HT1080 (cell line): ENCODE data around the gene CHL1. TPM values are rescaled to one million over a fixed set of nuclear protein-coding genes. Genes with fewer than 3 reads are reported as not detected.

Experiments
- DNase-seq: peaks from one replicate; pipeline ENCODE4 v3.0.0-alpha.2; 2015; ENCODE audit warnings: low read depth
- total RNA-seq: library from RNA; depleted of rRNA; stranded (reverse); fragments of >200 nt; shearing (Covaris generic); gene quantifications from 2 replicates; pipeline ENCODE4 v1.2.3, GENCODE V29; 2014

Gene CHL1
- total RNA-seq, 1 experiment from 2014 or later: not detected

GRCh38 chr3:217948-218347 is 21.4 kb downstream of the CHL1 start:
- no peak for DNase-seq

GRCh38 chr3:228442-229182 is 32.0 kb downstream of the CHL1 start:
- DNase-seq: no peak

- no peak for DNase-seq
Measured at GRCh38 chr3:229183-229661, 32.7 kb downstream of the CHL1 start.

GRCh38 chr3:236881-237280 is 40.3 kb downstream of the CHL1 start:
- DNase-seq: no peak

GRCh38 chr3:242602-243355 is 46.2 kb downstream of the CHL1 start:
- no peak for DNase-seq

GRCh38 chr3:243356-243725 is 46.8 kb downstream of the CHL1 start:
- peak; percentile 39 for DNase-seq

- no peak for DNase-seq
Measured at GRCh38 chr3:244041-244440, 47.5 kb downstream of the CHL1 start.

GRCh38 chr3:247916-248315 is 51.4 kb downstream of the CHL1 start:
- no peak for DNase-seq

GRCh38 chr3:248864-249520 is 52.4 kb downstream of the CHL1 start:
- no peak for DNase-seq

- DNase-seq: no peak
Measured at GRCh38 chr3:249587-250262, 53.2 kb downstream of the CHL1 start.

- DNase-seq: no peak
Measured at GRCh38 chr3:256501-256900, 59.9 kb downstream of the CHL1 start.

GRCh38 chr3:257826-258225 is 61.3 kb downstream of the CHL1 start:
- DNase-seq: no peak

GRCh38 chr3:260898-261297 is 64.3 kb downstream of the CHL1 start:
- DNase-seq: no peak

GRCh38 chr3:263393-263792 is 66.8 kb downstream of the CHL1 start:
- no peak for DNase-seq

- peak; percentile 98 for DNase-seq
Measured at GRCh38 chr3:264394-265156, 68.0 kb downstream of the CHL1 start.

GRCh38 chr3:267101-267500 is 70.5 kb downstream of the CHL1 start:
- DNase-seq: no peak

GRCh38 chr3:270688-271087 is 74.1 kb downstream of the CHL1 start:
- DNase-seq: no peak

GRCh38 chr3:274927-275326 is 78.4 kb downstream of the CHL1 start:
- no peak for DNase-seq

- DNase-seq: no peak
Measured at GRCh38 chr3:277873-278272, 81.3 kb downstream of the CHL1 start.

- no peak for DNase-seq
Measured at GRCh38 chr3:278300-279064, 81.9 kb downstream of the CHL1 start.
